Neural crest cell (in vitro differentiated cells): ENCODE data around the gene AQP7. TPM values are rescaled to one million over a fixed set of nuclear protein-coding genes. Genes with fewer than 3 reads are reported as not detected.
"Not testable (repeated sequence)": the region's sequence is repeated elsewhere in the genome, so short reads cannot be mapped to it uniquely, and the experiment has no call there.

Experiments used
- DNase-seq: peaks from one replicate; pipeline ENCODE4 v3.0.0; 2021; ENCODE audit warnings: low read depth, mixed read lengths, low spot score
- H3K27ac Mint-ChIP-seq: one replicate; pipeline ENCODE4 v1.8.0; 2021; ENCODE audit warnings: mild to moderate bottlenecking, mixed read lengths; ENCODE audit not compliant: unreplicated experiment
- H3K27me3 Mint-ChIP-seq: 2 replicates; pipeline ENCODE4 v1.8.0; 2021; ENCODE audit warnings: low read depth, mild to moderate bottlenecking, mixed read lengths
- H3K36me3 Mint-ChIP-seq: 2 replicates; pipeline ENCODE4 v1.8.0; 2021; ENCODE audit warnings: low read depth, mild to moderate bottlenecking, mixed read lengths
- H3K4me1 Mint-ChIP-seq: 2 replicates; pipeline ENCODE4 v1.8.0; 2021; ENCODE audit warnings: mixed read lengths
- H3K4me3 Mint-ChIP-seq: one replicate; pipeline ENCODE4 v1.8.0; 2021; ENCODE audit warnings: mild to moderate bottlenecking, mixed read lengths
- H3K9me3 Mint-ChIP-seq: 2 replicates; pipeline ENCODE4 v1.8.0; 2021; ENCODE audit warnings: mixed read lengths
- CTCF ChIP-seq: fragments of 200-600 bp; sonication (generic); conservative IDR thresholded peaks from 2 replicates; pipeline ENCODE4 v1.5.0; 2021; ENCODE audit warnings: antibody characterized with exemption, mild to moderate bottlenecking
- total RNA-seq: library from RNA; stranded (reverse); gene quantifications from 2 replicates; pipeline ENCODE4 v1.2.1, GENCODE V29; 2021

AQP7 gene
- total RNA-seq, 1 donor from 2014 or later: 0.98 TPM

- not testable (repeated sequence) for H3K27ac Mint-ChIP-seq, H3K27me3 Mint-ChIP-seq, DNase-seq, H3K36me3 Mint-ChIP-seq, H3K4me3 Mint-ChIP-seq, H3K9me3 Mint-ChIP-seq
- peaks cover 20% of the 10 kb centered on the region for H3K4me1 Mint-ChIP-seq
Measured at GRCh38 chr9:33382397-33382796, 20.0 kb downstream of the AQP7 start.

GRCh38 chr9:33381231-33381791 lies 21.1 kb downstream of the AQP7 start:
- no peaks in the 10 kb centered on the region for H3K9me3 Mint-ChIP-seq
- H3K4me1 Mint-ChIP-seq: peaks cover 27% of the 10 kb centered on the region
- DNase-seq: no peak
- H3K4me3 Mint-ChIP-seq: no peak overlapping the region
- no peak for TF ChIP-seq CTCF
- H3K27me3 Mint-ChIP-seq: no peaks in the 10 kb centered on the region
- H3K27ac Mint-ChIP-seq: peak overlapping the region; percentile 16
- no peaks in the 10 kb centered on the region for H3K36me3 Mint-ChIP-seq

GRCh38 chr9:33380390-33381094 lies 21.8 kb downstream of the AQP7 start:
- Mint-ChIP-seq H3K4me1 (peaks cover 35% of the 10 kb centered on the region), H3K27ac (no peak overlapping the region), H3K4me3 (no peak overlapping the region), H3K27me3 (no peaks in the 10 kb centered on the region), H3K36me3 (no peaks in the 10 kb centered on the region), H3K9me3 (no peaks in the 10 kb centered on the region)
- no peak for DNase-seq
- TF ChIP-seq CTCF: no peak

- H3K27me3 Mint-ChIP-seq: no peaks in the 10 kb centered on the region
- peak overlapping the region; percentile 27 for H3K27ac Mint-ChIP-seq
- peaks cover 42% of the 10 kb centered on the region for H3K4me1 Mint-ChIP-seq
- H3K36me3 Mint-ChIP-seq: no peaks in the 10 kb centered on the region
- H3K9me3 Mint-ChIP-seq: no peaks in the 10 kb centered on the region
- peak overlapping the region; percentile 54 for H3K4me3 Mint-ChIP-seq
- no peak for TF ChIP-seq CTCF
- no peak for DNase-seq
Measured at GRCh38 chr9:33379666-33380389, 22.5 kb downstream of the AQP7 start.

- Mint-ChIP-seq H3K27ac (no peak overlapping the region), H3K4me1 (peaks cover 36% of the 10 kb centered on the region), H3K36me3 (no peaks in the 10 kb centered on the region), H3K27me3 (no peaks in the 10 kb centered on the region), H3K4me3 (no peak overlapping the region), H3K9me3 (no peaks in the 10 kb centered on the region)
- DNase-seq: no peak
- no peak for TF ChIP-seq CTCF
Measured at GRCh38 chr9:33378121-33378795, 24.1 kb downstream of the AQP7 start.
